HepG2 (cell line): ENCODE measurements around the gene AARS1. TPM values are rescaled to one million over a fixed set of nuclear protein-coding genes. Genes with fewer than 3 reads are reported as not detected.

Experiments used
- EP300 ChIP-seq, 3 experiments: sonication (generic) in 1 of 3; formaldehyde crosslinking in 1 of 3; IDR thresholded peaks; 2 replicates each; pipeline versions ENCODE4 v1.5.1 to v1.6.1; 2011 to 2020; ENCODE audit warnings: low read depth in 2 of 3, low read length in 2 of 3, borderline replicate concordance in 1 of 3, improper control_type of control experiment in 1 of 3, mild to moderate bottlenecking in 1 of 3, missing genetic modification reagents in 1 of 3, moderate library complexity in 1 of 3
- FOXO4 ChIP-seq: sonication (generic); formaldehyde crosslinking; conservative IDR thresholded peaks from 2 replicates; pipeline ENCODE4 v1.8.1; 2023; ENCODE audit warnings: missing genetic modification reagents
- HDAC1 ChIP-seq: sonication (generic); formaldehyde crosslinking; IDR thresholded peaks from 2 replicates; pipeline ENCODE4 v1.5.1; 2020; ENCODE audit warnings: mild to moderate bottlenecking, missing genetic modification reagents
- JDP2 ChIP-seq: sonication (generic); formaldehyde crosslinking; IDR thresholded peaks from 2 replicates; pipeline ENCODE4 v1.8.1; 2022; ENCODE audit warnings: missing genetic modification reagents, borderline replicate concordance
- MBNL3 ChIP-seq: fragments of 250-450 bp; sonication (Bioruptor Pico); conservative IDR thresholded peaks from 2 replicates; pipeline ENCODE4 v1.8.0; 2022; ENCODE audit warnings: mild to moderate bottlenecking, inconsistent platforms
- MED8 ChIP-seq: sonication (generic); formaldehyde crosslinking; IDR thresholded peaks from 2 replicates; pipeline ENCODE4 v1.8.1; 2023; ENCODE audit warnings: mild to moderate bottlenecking, missing genetic modification reagents; ENCODE audit not compliant: insufficient replicate concordance
- NFYC ChIP-seq: IDR thresholded peaks from 2 replicates; pipeline ENCODE4 v1.6.1; 2016; ENCODE audit warnings: missing genetic modification reagents, missing compliant biosample characterization
- PHB2 ChIP-seq: fragments of 450-650 bp; IDR thresholded peaks from 2 replicates; pipeline ENCODE4 v1.6.1; 2018; ENCODE audit not compliant: partially characterized antibody
- RNF219 ChIP-seq: sonication (generic); formaldehyde crosslinking; IDR thresholded peaks from 2 replicates; pipeline ENCODE4 v1.5.0; 2020; ENCODE audit warnings: mild to moderate bottlenecking, missing genetic modification reagents
- SOX13 ChIP-seq, 3 experiments: fragments of 450-650 bp in 1 of 3; sonication (generic) in 1 of 3; formaldehyde crosslinking in 1 of 3; IDR thresholded peaks in 2 of 3; conservative IDR thresholded peaks in 1 of 3; 2 replicates each; pipeline versions ENCODE4 v1.5.0 to v1.6.1; 2016 to 2020; ENCODE audit warnings: antibody characterized with exemption in 1 of 3, mild to moderate bottlenecking in 1 of 3, missing compliant biosample characterization in 1 of 3, missing genetic modification reagents in 1 of 3, moderate library complexity in 1 of 3
- SRSF1 ChIP-seq: fragments of 200-400 bp; formaldehyde crosslinking; optimal IDR thresholded peaks from 2 replicates; pipeline ENCODE3; 2017; ENCODE audit warnings: mild to moderate bottlenecking, low read depth, low read length, moderate library complexity
- ZNF589 ChIP-seq: sonication (generic); formaldehyde crosslinking; conservative IDR thresholded peaks from 2 replicates; pipeline ENCODE4 v1.8.0; 2022; ENCODE audit warnings: mild to moderate bottlenecking, moderate library complexity, missing genetic modification reagents
- ZNF841 ChIP-seq: sonication (generic); formaldehyde crosslinking; IDR thresholded peaks from 2 replicates; pipeline ENCODE4 v1.8.1; 2023; ENCODE audit warnings: missing genetic modification reagents, borderline replicate concordance
- polyA plus RNA-seq, 8 experiments: library from polyadenylated mRNA; depleted of rRNA in 3 of 8; stranded (reverse) in 7 of 8; unstranded in 1 of 8; fragments of >200 nt; fragmentation: Illumina TruSeq in 4 of 8; extraction: Trizol in 4 of 8; gene quantifications; 2 replicates each; pipeline versions ENCODE4 v1.2.1 to v1.2.3, GENCODE V29; 2011 to 2016; ENCODE audit warnings: low read depth in 4 of 8, missing spikeins in 1 of 8, mixed read lengths in 1 of 8; ENCODE audit not compliant: insufficient read depth in 1 of 8
- total RNA-seq, 5 experiments: library from RNA; depleted of rRNA; stranded (reverse); fragments of >200 nt; fragmentation: Illumina TruSeq; extraction: Trizol; gene quantifications; 2 replicates each; pipeline ENCODE4 v1.2.3, GENCODE V29; 2016; ENCODE audit warnings: low read depth in 1 of 5
- TF ChIP-seq, protein P1 (sequence below): sonication (generic); formaldehyde crosslinking; IDR thresholded peaks from 2 replicates; pipeline ENCODE4 v1.4.0; 2020; ENCODE audit warnings: missing genetic modification reagents
- TF ChIP-seq, protein P2 (sequence below): sonication (generic); formaldehyde crosslinking; IDR thresholded peaks from 2 replicates; pipeline ENCODE4 v1.9.0; 2022; ENCODE audit warnings: missing genetic modification reagents, mild to moderate bottlenecking, borderline replicate concordance

The AARS1 gene
- total and polyA plus RNA-seq, 2 of the 13 experiments (the other 11 are each of a cell fraction or from before 2014, with no cell fraction given): 107 to 132 TPM

- TF ChIP-seq ZNF589 (CRISPR knock-in tag): no peak
- TF ChIP-seq ZNF841 (CRISPR knock-in tag): no peak
- no peak for TF ChIP-seq HDAC1 (CRISPR knock-in tag)
- TF ChIP-seq MBNL3 (CRISPR knock-in tag): no peak
- no peak for TF ChIP-seq JDP2
- no peak for TF ChIP-seq NFYC (CRISPR knock-in tag)
- TF ChIP-seq, protein P1, sequence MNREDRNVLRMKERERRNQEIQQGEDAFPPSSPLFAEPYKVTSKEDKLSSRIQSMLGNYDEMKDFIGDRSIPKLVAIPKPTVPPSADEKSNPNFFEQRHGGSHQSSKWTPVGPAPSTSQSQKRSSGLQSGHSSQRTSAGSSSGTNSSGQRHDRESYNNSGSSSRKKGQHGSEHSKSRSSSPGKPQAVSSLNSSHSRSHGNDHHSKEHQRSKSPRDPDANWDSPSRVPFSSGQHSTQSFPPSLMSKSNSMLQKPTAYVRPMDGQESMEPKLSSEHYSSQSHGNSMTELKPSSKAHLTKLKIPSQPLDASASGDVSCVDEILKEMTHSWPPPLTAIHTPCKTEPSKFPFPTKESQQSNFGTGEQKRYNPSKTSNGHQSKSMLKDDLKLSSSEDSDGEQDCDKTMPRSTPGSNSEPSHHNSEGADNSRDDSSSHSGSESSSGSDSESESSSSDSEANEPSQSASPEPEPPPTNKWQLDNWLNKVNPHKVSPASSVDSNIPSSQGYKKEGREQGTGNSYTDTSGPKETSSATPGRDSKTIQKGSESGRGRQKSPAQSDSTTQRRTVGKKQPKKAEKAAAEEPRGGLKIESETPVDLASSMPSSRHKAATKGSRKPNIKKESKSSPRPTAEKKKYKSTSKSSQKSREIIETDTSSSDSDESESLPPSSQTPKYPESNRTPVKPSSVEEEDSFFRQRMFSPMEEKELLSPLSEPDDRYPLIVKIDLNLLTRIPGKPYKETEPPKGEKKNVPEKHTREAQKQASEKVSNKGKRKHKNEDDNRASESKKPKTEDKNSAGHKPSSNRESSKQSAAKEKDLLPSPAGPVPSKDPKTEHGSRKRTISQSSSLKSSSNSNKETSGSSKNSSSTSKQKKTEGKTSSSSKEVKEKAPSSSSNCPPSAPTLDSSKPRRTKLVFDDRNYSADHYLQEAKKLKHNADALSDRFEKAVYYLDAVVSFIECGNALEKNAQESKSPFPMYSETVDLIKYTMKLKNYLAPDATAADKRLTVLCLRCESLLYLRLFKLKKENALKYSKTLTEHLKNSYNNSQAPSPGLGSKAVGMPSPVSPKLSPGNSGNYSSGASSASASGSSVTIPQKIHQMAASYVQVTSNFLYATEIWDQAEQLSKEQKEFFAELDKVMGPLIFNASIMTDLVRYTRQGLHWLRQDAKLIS (CRISPR knock-in tag): no peak
- no peak for TF ChIP-seq SOX13 (IDR thresholded peaks at IDR 0.05)
- TF ChIP-seq SOX13 (CRISPR knock-in tag; conservative IDR thresholded peaks at IDR 0.05 in 1 of 2, IDR thresholded peaks at IDR 0.05 in 1 of 2): 0 out of 4 replicates have a peak, but pooled peaks of 1 of the 2 experiments have one; percentile 16
- TF ChIP-seq EP300 (IDR thresholded peaks at IDR 0.05; ENCODE audit: low read depth in 2 of 2, low read length in 2 of 2): no peak
- TF ChIP-seq EP300 (CRISPR knock-in tag; IDR thresholded peaks at IDR 0.05; ENCODE audit: borderline replicate concordance): 0 out of 2 replicates have a peak, but pooled peaks have one; percentile 11
- no peak for TF ChIP-seq PHB2
- no peak for TF ChIP-seq FOXO4 (CRISPR knock-in tag)
- peak; percentile 48 for TF ChIP-seq MED8 (CRISPR knock-in tag)
- TF ChIP-seq SRSF1: peak; percentile 56
- TF ChIP-seq RNF219 (CRISPR knock-in tag): no peak
- TF ChIP-seq, protein P2, sequence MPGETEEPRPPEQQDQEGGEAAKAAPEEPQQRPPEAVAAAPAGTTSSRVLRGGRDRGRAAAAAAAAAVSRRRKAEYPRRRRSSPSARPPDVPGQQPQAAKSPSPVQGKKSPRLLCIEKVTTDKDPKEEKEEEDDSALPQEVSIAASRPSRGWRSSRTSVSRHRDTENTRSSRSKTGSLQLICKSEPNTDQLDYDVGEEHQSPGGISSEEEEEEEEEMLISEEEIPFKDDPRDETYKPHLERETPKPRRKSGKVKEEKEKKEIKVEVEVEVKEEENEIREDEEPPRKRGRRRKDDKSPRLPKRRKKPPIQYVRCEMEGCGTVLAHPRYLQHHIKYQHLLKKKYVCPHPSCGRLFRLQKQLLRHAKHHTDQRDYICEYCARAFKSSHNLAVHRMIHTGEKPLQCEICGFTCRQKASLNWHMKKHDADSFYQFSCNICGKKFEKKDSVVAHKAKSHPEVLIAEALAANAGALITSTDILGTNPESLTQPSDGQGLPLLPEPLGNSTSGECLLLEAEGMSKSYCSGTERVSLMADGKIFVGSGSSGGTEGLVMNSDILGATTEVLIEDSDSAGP (CRISPR knock-in tag): peak; percentile 45
Observed at GRCh38 chr16:70250748-70251628, 38.3 kb downstream of the AARS1 start (continued).
